Measurements from ENCODE around the gene ZFAND2A. TPM values are rescaled to one million over a fixed set of nuclear protein-coding genes. Genes with fewer than 3 reads are reported as not detected.
A peak's percentile ranks its signal among the peaks of the same experiment; 100 is the strongest.
"Not testable (repeated sequence)": the region's sequence is repeated elsewhere in the genome, so short reads cannot be mapped to it uniquely, and the experiment has no call there.

ZFAND2A gene
- total RNA-seq, 1 experiment from 2014 or later, result 13.7 TPM

- H3K27ac ChIP-seq (ENCODE audit: insufficient read length, low read depth, low read length), result no peak overlapping the region
- H3K9ac ChIP-seq (ENCODE audit: extremely low read depth, insufficient read length, low read length), result no peak overlapping the region
- no peak overlapping the region for H3K23ac ChIP-seq (ENCODE audit: insufficient read length, low read depth, low read length)
- Mint-ChIP-seq H3K9me3 (no peaks in the 10 kb centered on the region), H3K4me1 (no peaks in the 10 kb centered on the region), H3K27ac (no peak overlapping the region), H3K36me3 (ENCODE audit: insufficient read depth in 1 of 3, low read depth in 3 of 3) (no peaks in the 10 kb centered on the region), H3K4me3 (no peak overlapping the region), H3K27me3 (ENCODE audit: low read depth) (no peaks in the 10 kb centered on the region; the same call in 1 of the 2 replicates)
- no peak overlapping the region for H4K5ac ChIP-seq (ENCODE audit: insufficient read length, low read depth, low read length)
- no peak overlapping the region for H2BK5ac ChIP-seq (ENCODE audit: insufficient read length, low read length)
- no peak overlapping the region for H4K8ac ChIP-seq (replicated peaks; ENCODE audit: insufficient read length, low read depth, low read length)
- H3K79me2 ChIP-seq (ENCODE audit: insufficient read depth, low read length), result no peaks in the 10 kb centered on the region
- no peak for DNase-seq
- H3K9me3 ChIP-seq (ENCODE audit: control insufficient read depth, low read depth, low read length), result no peaks in the 10 kb centered on the region
- H2BK20ac ChIP-seq (ENCODE audit: low read depth, low read length, poor library complexity, severe bottlenecking), result no peak overlapping the region
- no peak overlapping the region for H2BK15ac ChIP-seq (ENCODE audit: low read depth, low read length)
- no CpG with 5 or more reads among the region's 23 CpGs for WGBS (ENCODE audit: extremely low coverage, insufficient read length, low lambda C conversion rate)
- H3T11ph ChIP-seq (ENCODE audit: low read length), result no peak overlapping the region
- H3K23me2 ChIP-seq (ENCODE audit: insufficient read length, low read depth, low read length, poor library complexity, severe bottlenecking), result no peaks in the 10 kb centered on the region
- no peak overlapping the region for H4K91ac ChIP-seq (ENCODE audit: insufficient read length, low read depth, low read length)
- H3K4me1 ChIP-seq (ENCODE audit: insufficient read depth, low read length), result no peaks in the 10 kb centered on the region
- H3K56ac ChIP-seq (ENCODE audit: insufficient read length, low read depth, low read length), result no peak overlapping the region
- H2BK12ac ChIP-seq (ENCODE audit: insufficient read length, low read depth, low read length), result no peak overlapping the region
- H3K79me1 ChIP-seq (ENCODE audit: insufficient read depth, low read depth, low read length, poor library complexity, severe bottlenecking), result no peaks in the 10 kb centered on the region
- H3K18ac ChIP-seq (ENCODE audit: insufficient read length, low read depth, low read length), result no peak overlapping the region
- no peaks in the 10 kb centered on the region for H3K27me3 ChIP-seq (ENCODE audit: insufficient read depth, low read length)
- peak; percentile 28; the same call in 1 of the 3 replicates for TF ChIP-seq CTCF (conservative IDR thresholded peaks at IDR 0.05)
- H2BK120ac ChIP-seq (ENCODE audit: low read depth, low read length, poor library complexity, severe bottlenecking), result no peak overlapping the region
- no peaks in the 10 kb centered on the region for H4K20me1 ChIP-seq (ENCODE audit: control insufficient read depth, insufficient read depth, insufficient read length)
- no peak overlapping the region for H3K4ac ChIP-seq (ENCODE audit: low read depth, low read length)
- H3K14ac ChIP-seq (ENCODE audit: insufficient read depth, low read length), result no peak overlapping the region
- no peak overlapping the region for H3K4me2 ChIP-seq (ENCODE audit: insufficient read depth, insufficient read length, low read length)
- H2AFZ ChIP-seq (ENCODE audit: low read length), result no peak overlapping the region
- no peak overlapping the region for H2AK5ac ChIP-seq (ENCODE audit: insufficient read length, low read length)
Observed at GRCh38 chr7:1144269-1144771, 15.7 kb downstream of the ZFAND2A start.

GRCh38 chr7:1143031-1143430 lies 17.0 kb downstream of the ZFAND2A start:
- not testable (repeated sequence) for H3K14ac ChIP-seq (ENCODE audit: insufficient read depth, low read length); H3K27ac Mint-ChIP-seq; H4K5ac ChIP-seq (ENCODE audit: insufficient read length, low read depth, low read length); H2AFZ ChIP-seq (ENCODE audit: low read length); H4K91ac ChIP-seq (ENCODE audit: insufficient read length, low read depth, low read length); H3K4me2 ChIP-seq (ENCODE audit: insufficient read depth, insufficient read length, low read length); H3K18ac ChIP-seq (ENCODE audit: insufficient read length, low read depth, low read length); H3K4me1 Mint-ChIP-seq; H3T11ph ChIP-seq (ENCODE audit: low read length); H2BK120ac ChIP-seq (ENCODE audit: low read depth, low read length, poor library complexity, severe bottlenecking); H2BK20ac ChIP-seq (ENCODE audit: low read depth, low read length, poor library complexity, severe bottlenecking); H3K23ac ChIP-seq (ENCODE audit: insufficient read length, low read depth, low read length); H2BK12ac ChIP-seq (ENCODE audit: insufficient read length, low read depth, low read length); H3K79me1 ChIP-seq (ENCODE audit: insufficient read depth, low read depth, low read length, poor library complexity, severe bottlenecking); H3K4me3 Mint-ChIP-seq; H3K27ac ChIP-seq (ENCODE audit: insufficient read length, low read depth, low read length); H3K27me3 Mint-ChIP-seq (ENCODE audit: low read depth); H3K9ac ChIP-seq (ENCODE audit: extremely low read depth, insufficient read length, low read length); H3K56ac ChIP-seq (ENCODE audit: insufficient read length, low read depth, low read length); H3K4ac ChIP-seq (ENCODE audit: low read depth, low read length); H3K9me3 Mint-ChIP-seq; H3K9me3 ChIP-seq (ENCODE audit: control insufficient read depth, low read depth, low read length); H4K8ac ChIP-seq (replicated peaks; ENCODE audit: insufficient read length, low read depth, low read length); H3K36me3 Mint-ChIP-seq (ENCODE audit: insufficient read depth in 1 of 3, low read depth in 3 of 3); H3K23me2 ChIP-seq (ENCODE audit: insufficient read length, low read depth, low read length, poor library complexity, severe bottlenecking); H2BK5ac ChIP-seq (ENCODE audit: insufficient read length, low read length); H3K79me2 ChIP-seq (ENCODE audit: insufficient read depth, low read length); H4K20me1 ChIP-seq (ENCODE audit: control insufficient read depth, insufficient read depth, insufficient read length); H3K27me3 ChIP-seq (ENCODE audit: insufficient read depth, low read length); H3K4me1 ChIP-seq (ENCODE audit: insufficient read depth, low read length); H2BK15ac ChIP-seq (ENCODE audit: low read depth, low read length); H2AK5ac ChIP-seq (ENCODE audit: insufficient read length, low read length); DNase-seq
- no CpG with 5 or more reads among the region's 5 CpGs for WGBS (ENCODE audit: extremely low coverage, insufficient read length, low lambda C conversion rate)

Data from H9 (cell line).